ENCODE data around the gene MYO1B. TPM values are rescaled to one million over a fixed set of nuclear protein-coding genes. Genes with fewer than 3 reads are reported as not detected.

The MYO1B gene
- total RNA-seq, 1 experiment from 2014 or later: 37.8 TPM

GRCh38 chr2:191417746-191418145, 172.5 kb downstream of the MYO1B start:
- DNase-seq (ENCODE audit: low spot score): no peak
- ChIA-PET POLR2A (ENCODE audit: low non-redundant PET) (no interaction called here), CTCF (no interaction called here)
- intact Hi-C loops (cut with micrococcal nuclease; ENCODE audit: unreplicated experiment): no loop called here
- TF ChIP-seq CTCF (conservative IDR thresholded peaks at IDR 0.05; ENCODE audit: low read depth, low read length) (no peak), EZH2 (IDR thresholded peaks at IDR 0.05; ENCODE audit: borderline replicate concordance, low read depth, low read length, poor library complexity, severe bottlenecking) (no peak)
- no peak overlapping the region for H3K4me3 ChIP-seq (ENCODE audit: low read depth, low read length, poor library complexity, severe bottlenecking)
- no peaks in the 10 kb centered on the region for H3K27me3 ChIP-seq (replicated peaks; ENCODE audit: insufficient read depth, low read depth, low read length, poor library complexity)
- H3K9me3 ChIP-seq (ENCODE audit: low read depth, low read length, poor library complexity, severe bottlenecking): no peaks in the 10 kb centered on the region
- no peak overlapping the region for H3K27ac ChIP-seq (ENCODE audit: low read depth, low read length, poor library complexity, severe bottlenecking)
- H3K4me1 ChIP-seq (ENCODE audit: insufficient read depth, low read length, poor library complexity, severe bottlenecking): no peaks in the 10 kb centered on the region
- no TSS peak for BruUV-seq (replicated peaks)
- H3K36me3 ChIP-seq (ENCODE audit: insufficient read depth, low read length, poor library complexity, severe bottlenecking): no peaks in the 10 kb centered on the region

GRCh38 chr2:191421950-191422349, 176.7 kb downstream of the MYO1B start:
- no peaks in the 10 kb centered on the region for H3K4me1 ChIP-seq (ENCODE audit: insufficient read depth, low read length, poor library complexity, severe bottlenecking)
- no peak overlapping the region for H3K27ac ChIP-seq (ENCODE audit: low read depth, low read length, poor library complexity, severe bottlenecking)
- no peak overlapping the region for H3K4me3 ChIP-seq (ENCODE audit: low read depth, low read length, poor library complexity, severe bottlenecking)
- H3K36me3 ChIP-seq (ENCODE audit: insufficient read depth, low read length, poor library complexity, severe bottlenecking): no peaks in the 10 kb centered on the region
- no peak for DNase-seq (ENCODE audit: low spot score)
- H3K27me3 ChIP-seq (replicated peaks; ENCODE audit: insufficient read depth, low read depth, low read length, poor library complexity): no peaks in the 10 kb centered on the region
- ChIA-PET CTCF (no interaction called here), POLR2A (ENCODE audit: low non-redundant PET) (no interaction called here)
- intact Hi-C loops (cut with micrococcal nuclease; ENCODE audit: unreplicated experiment): no loop called here
- H3K9me3 ChIP-seq (ENCODE audit: low read depth, low read length, poor library complexity, severe bottlenecking): no peaks in the 10 kb centered on the region
- no TSS peak for BruUV-seq (replicated peaks)
- TF ChIP-seq CTCF (conservative IDR thresholded peaks at IDR 0.05; ENCODE audit: low read depth, low read length) (no peak), EZH2 (IDR thresholded peaks at IDR 0.05; ENCODE audit: borderline replicate concordance, low read depth, low read length, poor library complexity, severe bottlenecking) (no peak)

GRCh38 chr2:191427031-191427430, 181.8 kb downstream of the MYO1B start:
- no peaks in the 10 kb centered on the region for H3K4me1 ChIP-seq (ENCODE audit: insufficient read depth, low read length, poor library complexity, severe bottlenecking)
- DNase-seq (ENCODE audit: low spot score): no peak
- H3K4me3 ChIP-seq (ENCODE audit: low read depth, low read length, poor library complexity, severe bottlenecking): no peak overlapping the region
- intact Hi-C loops (cut with micrococcal nuclease; ENCODE audit: unreplicated experiment): no loop called here
- ChIA-PET POLR2A (ENCODE audit: low non-redundant PET) (no interaction called here), CTCF (no interaction called here)
- no peak overlapping the region for H3K27ac ChIP-seq (ENCODE audit: low read depth, low read length, poor library complexity, severe bottlenecking)
- H3K36me3 ChIP-seq (ENCODE audit: insufficient read depth, low read length, poor library complexity, severe bottlenecking): no peaks in the 10 kb centered on the region
- TF ChIP-seq CTCF (conservative IDR thresholded peaks at IDR 0.05; ENCODE audit: low read depth, low read length): no peak
- no peak for TF ChIP-seq EZH2 (IDR thresholded peaks at IDR 0.05; ENCODE audit: borderline replicate concordance, low read depth, low read length, poor library complexity, severe bottlenecking)
- no peaks in the 10 kb centered on the region for H3K27me3 ChIP-seq (replicated peaks; ENCODE audit: insufficient read depth, low read depth, low read length, poor library complexity)
- H3K9me3 ChIP-seq (ENCODE audit: low read depth, low read length, poor library complexity, severe bottlenecking): no peaks in the 10 kb centered on the region
- no TSS peak for BruUV-seq (replicated peaks)

All from A673 (cell line).